ENCODE measurements around the gene S100A5. TPM values are rescaled to one million over a fixed set of nuclear protein-coding genes. Genes with fewer than 3 reads are reported as not detected.
A peak's percentile ranks its signal among the peaks of the same experiment; 100 is the strongest.

Gene S100A5
- total RNA-seq, 1 experiment from 2014 or later, result 6.0 TPM

DNA sequence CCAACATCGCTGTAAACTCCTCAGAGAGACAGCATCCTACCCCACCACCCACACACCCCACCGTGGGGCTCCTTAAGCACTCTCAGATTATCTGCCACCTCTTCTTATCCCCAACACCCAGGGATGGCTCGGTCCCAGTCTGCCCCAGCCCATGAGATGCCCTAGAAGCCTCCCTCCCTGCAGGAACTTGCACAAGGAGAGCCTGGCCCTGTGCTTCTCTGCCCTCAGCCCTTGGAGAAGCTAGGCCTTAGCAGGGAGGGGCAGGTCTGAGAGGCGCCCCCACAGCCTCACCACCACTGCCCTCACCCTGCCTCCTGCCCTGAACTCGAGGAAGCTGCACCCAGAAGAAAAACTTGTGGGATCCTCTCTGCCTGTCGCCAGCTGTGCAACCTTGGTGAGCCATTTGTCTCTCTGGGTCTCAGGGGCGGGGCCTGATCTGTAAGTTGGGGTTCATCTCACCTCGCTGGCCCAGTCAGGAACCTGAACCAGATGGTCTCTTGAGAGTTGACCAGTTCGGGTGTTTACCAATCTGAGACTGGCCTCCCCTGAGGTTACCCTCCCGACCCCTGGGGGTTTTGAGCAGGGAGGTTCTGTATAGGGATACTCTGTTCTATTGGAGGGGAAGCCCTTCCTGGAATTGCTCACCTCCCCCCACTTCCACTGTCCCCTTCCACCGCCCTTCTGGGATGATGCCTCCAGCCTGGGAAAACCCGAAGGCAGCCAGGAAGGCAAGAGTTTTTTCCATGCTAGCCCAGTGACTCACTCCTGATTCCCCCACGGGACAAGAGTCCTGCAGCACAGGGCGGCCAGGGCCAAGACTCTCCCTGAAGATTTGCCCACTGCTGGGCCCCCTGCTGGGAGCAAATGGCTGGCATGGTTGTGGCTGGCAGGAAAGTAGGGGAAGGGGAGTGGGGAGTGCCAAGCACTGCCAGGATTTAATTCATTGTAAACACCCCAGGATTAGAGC is 8.3 kb upstream of the S100A5 start, which contains the start of gene S100A3:
Gene S100A3, minus strand, starts transcription at position 537 of the 967 bp plus-strand sequence. CDS start 773 bp downstream, outside the sequence.
- CTCF ChIA-PET, result no interaction called here
- no TSS peak for BruUV-seq (replicated peaks)
- Histone ChIP-seq H3K27me3 (ENCODE audit: insufficient read depth, low read length) (no peaks in the 10 kb centered on the region), H3K9ac (ENCODE audit: low read length) (peak within 1 kb of the TSS; percentile 81), H3K9me3 (ENCODE audit: control insufficient read depth in 1 of 2, insufficient read depth in 1 of 2, low read depth in 1 of 2, low read length in 2 of 2) (no peaks in the 10 kb centered on the region), H3K4me1 (ENCODE audit: control insufficient read depth in 1 of 2, insufficient read depth in 2 of 2, low read length in 2 of 2) (peaks cover 74 to 95% of the 10 kb centered on the region in 2 experiments), H4K20me1 (ENCODE audit: insufficient read depth) (no peaks in the 10 kb centered on the region), H3K4me3 (replicated peaks in 1 of 2; ENCODE audit: low read depth in 1 of 2, low read length in 2 of 2) (peak within 1 kb of the TSS in 1 of 2 experiments; percentile 3; a peak in 1 of 4 replicates), H3K4me2 (ENCODE audit: low read length) (peak within 1 kb of the TSS; percentile 77), H3K36me3 (ENCODE audit: control insufficient read depth in 1 of 2, insufficient read depth in 2 of 2, low read length in 2 of 2) (no peaks in the 10 kb centered on the region), H3K27ac (ENCODE audit: low read depth, low read length) (peak within 1 kb of the TSS; percentile 97), H2AFZ (ENCODE audit: low read depth, low read length, poor library complexity, severe bottlenecking) (no peak within 1 kb of the TSS), H3K79me2 (ENCODE audit: insufficient read depth, low read length) (peaks cover 14% of the 10 kb centered on the region; the same call in 1 of the 2 replicates), H3K9me2 (ENCODE audit: insufficient read depth) (no peaks in the 10 kb centered on the region)
- TF ChIP-seq RAD21 (IDR thresholded peaks at IDR 0.05; ENCODE audit: low read depth), result no peak
- TF ChIP-seq, protein P1, sequence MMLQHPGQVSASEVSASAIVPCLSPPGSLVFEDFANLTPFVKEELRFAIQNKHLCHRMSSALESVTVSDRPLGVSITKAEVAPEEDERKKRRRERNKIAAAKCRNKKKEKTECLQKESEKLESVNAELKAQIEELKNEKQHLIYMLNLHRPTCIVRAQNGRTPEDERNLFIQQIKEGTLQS (IDR thresholded peaks at IDR 0.05), result no peak
- TF ChIP-seq TCF7L2 (IDR thresholded peaks at IDR 0.05; ENCODE audit: borderline replicate concordance, extremely low read depth, insufficient read depth, insufficient read length), result peak; percentile 25
- no peak for TF ChIP-seq ZBTB33 (IDR thresholded peaks at IDR 0.05; ENCODE audit: extremely low read depth, insufficient replicate concordance, low read length)
- TF ChIP-seq, protein P2, sequence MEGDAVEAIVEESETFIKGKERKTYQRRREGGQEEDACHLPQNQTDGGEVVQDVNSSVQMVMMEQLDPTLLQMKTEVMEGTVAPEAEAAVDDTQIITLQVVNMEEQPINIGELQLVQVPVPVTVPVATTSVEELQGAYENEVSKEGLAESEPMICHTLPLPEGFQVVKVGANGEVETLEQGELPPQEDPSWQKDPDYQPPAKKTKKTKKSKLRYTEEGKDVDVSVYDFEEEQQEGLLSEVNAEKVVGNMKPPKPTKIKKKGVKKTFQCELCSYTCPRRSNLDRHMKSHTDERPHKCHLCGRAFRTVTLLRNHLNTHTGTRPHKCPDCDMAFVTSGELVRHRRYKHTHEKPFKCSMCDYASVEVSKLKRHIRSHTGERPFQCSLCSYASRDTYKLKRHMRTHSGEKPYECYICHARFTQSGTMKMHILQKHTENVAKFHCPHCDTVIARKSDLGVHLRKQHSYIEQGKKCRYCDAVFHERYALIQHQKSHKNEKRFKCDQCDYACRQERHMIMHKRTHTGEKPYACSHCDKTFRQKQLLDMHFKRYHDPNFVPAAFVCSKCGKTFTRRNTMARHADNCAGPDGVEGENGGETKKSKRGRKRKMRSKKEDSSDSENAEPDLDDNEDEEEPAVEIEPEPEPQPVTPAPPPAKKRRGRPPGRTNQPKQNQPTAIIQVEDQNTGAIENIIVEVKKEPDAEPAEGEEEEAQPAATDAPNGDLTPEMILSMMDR (IDR thresholded peaks at IDR 0.05 in 2 of 3, conservative IDR thresholded peaks at IDR 0.05 in 1 of 3; ENCODE audit: borderline replicate concordance in 1 of 3, insufficient read depth in 1 of 3, low read depth in 2 of 3, low read length in 2 of 3), result 0 out of 6 replicates have a peak, but pooled peaks of 1 of the 3 experiments have one; percentile 14
- peak; percentile 20; the same call in 1 of the 2 replicates for TF ChIP-seq ZFX (IDR thresholded peaks at IDR 0.05)
- peak; percentile 60 for TF ChIP-seq POLR2AphosphoS5 (IDR thresholded peaks at IDR 0.05; ENCODE audit: low read depth, low read length)
- no peak for TF ChIP-seq FOSL1 (IDR thresholded peaks at IDR 0.05; ENCODE audit: low read depth)
- intact Hi-C loops (cut with micrococcal nuclease), result loop anchor here (1.0 kb wide), 1 partner anchor 17 kb away; no protein-coding TSS in a partner anchor
- DNase-seq (ENCODE audit: low read depth, low spot score) (no peak), ATAC-seq (peak; percentile 56)
- RAD21 ChIA-PET (ENCODE audit: low non-redundant PET in 1 of 2, low total read pairs in 2 of 2, uncharacterized antibody in 2 of 2, unreplicated experiment in 2 of 2), result no interaction called here
- POLR2A ChIA-PET, result interaction anchor here (1.1 to 8.1 kb wide), 3 partner anchors 14 to 17 kb away, joined by 3 to 78 read pairs (median 33); partner anchors contain the start of genes S100A2 and S100A6
